PC-9 (cell line): Measurements from ENCODE around the gene PTGES3L.

ENCODE experiments used
- EZH2 ChIP-seq: fragments of 200-600 bp; sonication (generic); IDR thresholded peaks from 2 replicates; pipeline ENCODE4 v1.8.0; 2017; ENCODE audit warnings: antibody characterized with exemption, low read depth
- TF ChIP-seq, protein P1 (sequence below): fragments of 200-600 bp; sonication (generic); conservative IDR thresholded peaks from 2 replicates; pipeline ENCODE4 v1.6.1; 2017; ENCODE audit warnings: mixed run types, antibody characterized with exemption, mild to moderate bottlenecking, moderate library complexity

DNA sequence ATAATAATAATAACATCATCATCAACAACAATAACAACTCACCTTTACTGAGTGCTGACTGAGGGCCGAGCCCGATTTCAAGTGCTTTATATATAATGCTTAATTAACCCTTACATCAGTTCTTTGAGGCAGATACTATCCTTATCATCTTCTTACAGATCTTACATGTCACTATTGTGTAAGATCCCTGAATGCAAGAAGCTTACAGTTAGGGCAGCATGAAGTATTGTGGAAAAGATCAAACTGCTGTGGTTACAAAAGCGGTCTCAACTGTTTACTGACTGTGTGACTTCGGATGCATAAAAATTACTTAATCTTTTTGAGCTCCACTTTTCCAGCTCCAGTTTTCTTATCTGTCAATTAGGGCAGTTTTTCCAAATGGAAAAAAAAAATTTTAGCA is 39.1 kb upstream of the PTGES3L start:
- no peak for TF ChIP-seq EZH2
- TF ChIP-seq, protein P1, sequence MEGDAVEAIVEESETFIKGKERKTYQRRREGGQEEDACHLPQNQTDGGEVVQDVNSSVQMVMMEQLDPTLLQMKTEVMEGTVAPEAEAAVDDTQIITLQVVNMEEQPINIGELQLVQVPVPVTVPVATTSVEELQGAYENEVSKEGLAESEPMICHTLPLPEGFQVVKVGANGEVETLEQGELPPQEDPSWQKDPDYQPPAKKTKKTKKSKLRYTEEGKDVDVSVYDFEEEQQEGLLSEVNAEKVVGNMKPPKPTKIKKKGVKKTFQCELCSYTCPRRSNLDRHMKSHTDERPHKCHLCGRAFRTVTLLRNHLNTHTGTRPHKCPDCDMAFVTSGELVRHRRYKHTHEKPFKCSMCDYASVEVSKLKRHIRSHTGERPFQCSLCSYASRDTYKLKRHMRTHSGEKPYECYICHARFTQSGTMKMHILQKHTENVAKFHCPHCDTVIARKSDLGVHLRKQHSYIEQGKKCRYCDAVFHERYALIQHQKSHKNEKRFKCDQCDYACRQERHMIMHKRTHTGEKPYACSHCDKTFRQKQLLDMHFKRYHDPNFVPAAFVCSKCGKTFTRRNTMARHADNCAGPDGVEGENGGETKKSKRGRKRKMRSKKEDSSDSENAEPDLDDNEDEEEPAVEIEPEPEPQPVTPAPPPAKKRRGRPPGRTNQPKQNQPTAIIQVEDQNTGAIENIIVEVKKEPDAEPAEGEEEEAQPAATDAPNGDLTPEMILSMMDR, result no peak
